ENCODE results near the gene AIDA. TPM values are rescaled to one million over a fixed set of nuclear protein-coding genes. Genes with fewer than 3 reads are reported as not detected.
A peak's percentile ranks its signal among the peaks of the same experiment; 100 is the strongest.
"Not testable (repeated sequence)": the region's sequence is repeated elsewhere in the genome, so short reads cannot be mapped to it uniquely, and the experiment has no call there.

The AIDA gene
- total and polyA plus RNA-seq, 2 experiments from 2014 or later = 51.1 to 103 TPM

- Histone ChIP-seq H3K4me3 (no peak overlapping the region), H3K4me2 (no peak overlapping the region), H3K79me2 (replicated peaks; ENCODE audit: insufficient read depth) (no peaks in the 10 kb centered on the region), H3K4me1 (ENCODE audit: insufficient read depth) (no peaks in the 10 kb centered on the region), H3K9me2 (ENCODE audit: insufficient read depth) (0 out of 2 replicates have a peak, but pooled peaks cover 5% of the 10 kb centered on the region), H3F3A (replicated peaks; ENCODE audit: low read depth) (no peaks in the 10 kb centered on the region), H3K36me3 (ENCODE audit: insufficient read depth) (no peaks in the 10 kb centered on the region), H3K27me3 (ENCODE audit: insufficient read depth) (no peaks in the 10 kb centered on the region), H3K27ac (ENCODE audit: low read depth) (no peak overlapping the region), H2AFZ (no peak overlapping the region), H4K20me1 (replicated peaks; ENCODE audit: insufficient read depth) (no peaks in the 10 kb centered on the region)
- Mint-ChIP-seq H3K4me1 (no peaks in the 10 kb centered on the region), H3K9me3 (no peaks in the 10 kb centered on the region), H3K27ac (no peak overlapping the region), H3K4me3 (no peak overlapping the region), H3K36me3 (ENCODE audit: low read depth) (no peaks in the 10 kb centered on the region), H3K27me3 (ENCODE audit: insufficient read depth, low read depth, poor library complexity) (no peaks in the 10 kb centered on the region)
- TF ChIP-seq REST (IDR thresholded peaks at IDR 0.05; ENCODE audit: unreplicated experiment) = no peak
- TF ChIP-seq CTCF (conservative IDR thresholded peaks at IDR 0.05; ENCODE audit: low read depth in 2 of 2) = peak; percentile 26 to 66; a peak in 3 of 4 replicates
- DNase-seq (ENCODE audit: low spot score) = peak; percentile 46
- ATAC-seq = peak; percentile 57
Measured at GRCh38 chr1:222749927-222750326, 37.6 kb upstream of the AIDA start.

GRCh38 chr1:222741630-222742457 is 29.6 kb upstream of the AIDA start:
- H3K36me3 ChIP-seq (ENCODE audit: insufficient read depth); ATAC-seq; H3K79me2 ChIP-seq (replicated peaks; ENCODE audit: insufficient read depth); H2AFZ ChIP-seq; H4K20me1 ChIP-seq (replicated peaks; ENCODE audit: insufficient read depth); DNase-seq (ENCODE audit: low spot score); H3K4me3 ChIP-seq; H3K27ac ChIP-seq (ENCODE audit: low read depth); H3K9me3 Mint-ChIP-seq; H3K27me3 ChIP-seq (ENCODE audit: insufficient read depth); H3F3A ChIP-seq (replicated peaks; ENCODE audit: low read depth); H3K4me3 Mint-ChIP-seq; H3K27ac Mint-ChIP-seq; H3K27me3 Mint-ChIP-seq (ENCODE audit: insufficient read depth, low read depth, poor library complexity); H3K36me3 Mint-ChIP-seq (ENCODE audit: low read depth); H3K4me1 Mint-ChIP-seq; H3K4me2 ChIP-seq; H3K4me1 ChIP-seq (ENCODE audit: insufficient read depth); H3K9me2 ChIP-seq (ENCODE audit: insufficient read depth): not testable (repeated sequence)

GRCh38 chr1:222739929-222740328 is 27.6 kb upstream of the AIDA start:
- no peak for TF ChIP-seq STAT1 (IDR thresholded peaks at IDR 0.05; ENCODE audit: unreplicated experiment)
- no peak overlapping the region for H3K27ac Mint-ChIP-seq
- no peak for ATAC-seq
- DNase-seq (ENCODE audit: low spot score) = no peak
- Histone ChIP-seq H4K20me1 (replicated peaks; ENCODE audit: insufficient read depth) (no peaks in the 10 kb centered on the region), H3K36me3 (ENCODE audit: insufficient read depth) (no peaks in the 10 kb centered on the region), H3K4me2 (no peak overlapping the region), H3K79me2 (replicated peaks; ENCODE audit: insufficient read depth) (no peaks in the 10 kb centered on the region), H3K4me3 (no peak overlapping the region), H3K27ac (ENCODE audit: low read depth) (no peak overlapping the region), H2AFZ (no peak overlapping the region), H3F3A (replicated peaks; ENCODE audit: low read depth) (no peaks in the 10 kb centered on the region), H3K4me1 (ENCODE audit: insufficient read depth) (peaks cover 18% of the 10 kb centered on the region), H3K9me2 (ENCODE audit: insufficient read depth) (no peaks in the 10 kb centered on the region), H3K27me3 (ENCODE audit: insufficient read depth) (no peaks in the 10 kb centered on the region)
- peaks cover 10% of the 10 kb centered on the region for H3K4me1 Mint-ChIP-seq
- H3K4me3 Mint-ChIP-seq = no peak overlapping the region
- no peaks in the 10 kb centered on the region for H3K9me3 Mint-ChIP-seq
- no peaks in the 10 kb centered on the region for H3K36me3 Mint-ChIP-seq (ENCODE audit: low read depth)
- H3K27me3 Mint-ChIP-seq (ENCODE audit: insufficient read depth, low read depth, poor library complexity) = peaks cover 3% of the 10 kb centered on the region

Measured in GM23338 (cell line).